Right ventricle myocardium superior (tissue), 1 donor: ENCODE results near the gene AOC1. TPM values are rescaled to one million over a fixed set of nuclear protein-coding genes. Genes with fewer than 3 reads are reported as not detected.

ENCODE experiments used
- ATAC-seq: fragments of 200-7000 bp; cut with Tn5 transposase; one replicate; pipeline ENCODE4 v1.9.1; 2020; ENCODE audit warnings: mild to moderate bottlenecking; ENCODE audit not compliant: poor library complexity
- DNase-seq: peaks from one replicate; pipeline ENCODE4 v3.0.0-alpha.2; 2020
- intact Hi-C: fragments of 100-400 bp; cut with DNase I; formaldehyde crosslinking; loops from one replicate; pipeline ENCODE4 v1.11.2; 2022
- total RNA-seq: library from RNA; stranded (reverse); fragmentation: NEBNext Ultra II Directional; extraction: Animal tissue kit (Norgen Biotek cat#: 25700); gene quantifications from one replicate; pipeline ENCODE4 v1.2.1, GENCODE V29; 2021
- donor health status: DM: no; HTN: yes; CAD: no; lungs with severe emphysema.

AOC1 gene
- total RNA-seq, 1 donor from 2014 or later, result not detected

- intact Hi-C loops, result loop anchor here (5.0 kb wide), 1 partner anchor 100 kb away; no protein-coding TSS in a partner anchor
- peak; percentile 32 for ATAC-seq
- DNase-seq, result no peak
These were observed 25.2 kb downstream of the AOC1 start for GRCh38 chr7:150877536-150877935.

- DNase-seq, result no peak
- no peak for ATAC-seq
- intact Hi-C loops, result loop anchor here (5.0 kb wide), 1 partner anchor 102 kb away; no protein-coding TSS in a partner anchor
These were observed 27.0 kb downstream of the AOC1 start for GRCh38 chr7:150879345-150879744.

DNA sequence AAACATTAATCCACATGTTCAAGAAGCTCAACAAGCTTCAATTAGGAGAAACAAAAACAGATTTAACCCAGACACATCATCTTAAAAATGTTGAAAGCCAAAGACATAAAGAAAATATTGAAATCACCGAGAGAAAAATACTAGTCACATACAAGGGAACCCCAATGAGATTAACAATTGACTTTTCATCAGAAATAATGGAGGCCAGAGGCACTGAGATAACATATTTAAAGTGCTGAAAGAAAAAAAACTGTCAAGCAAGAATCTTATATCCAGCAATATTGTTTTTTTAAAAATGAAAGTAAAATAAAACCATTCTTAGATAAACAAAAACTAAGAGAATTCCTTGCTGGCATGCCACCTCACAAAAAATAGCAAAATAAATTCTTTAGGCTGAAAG is 28.9 kb downstream of the AOC1 start:
- ATAC-seq (no peak), DNase-seq (no peak)
- intact Hi-C loops, result no loop called here

DNA sequence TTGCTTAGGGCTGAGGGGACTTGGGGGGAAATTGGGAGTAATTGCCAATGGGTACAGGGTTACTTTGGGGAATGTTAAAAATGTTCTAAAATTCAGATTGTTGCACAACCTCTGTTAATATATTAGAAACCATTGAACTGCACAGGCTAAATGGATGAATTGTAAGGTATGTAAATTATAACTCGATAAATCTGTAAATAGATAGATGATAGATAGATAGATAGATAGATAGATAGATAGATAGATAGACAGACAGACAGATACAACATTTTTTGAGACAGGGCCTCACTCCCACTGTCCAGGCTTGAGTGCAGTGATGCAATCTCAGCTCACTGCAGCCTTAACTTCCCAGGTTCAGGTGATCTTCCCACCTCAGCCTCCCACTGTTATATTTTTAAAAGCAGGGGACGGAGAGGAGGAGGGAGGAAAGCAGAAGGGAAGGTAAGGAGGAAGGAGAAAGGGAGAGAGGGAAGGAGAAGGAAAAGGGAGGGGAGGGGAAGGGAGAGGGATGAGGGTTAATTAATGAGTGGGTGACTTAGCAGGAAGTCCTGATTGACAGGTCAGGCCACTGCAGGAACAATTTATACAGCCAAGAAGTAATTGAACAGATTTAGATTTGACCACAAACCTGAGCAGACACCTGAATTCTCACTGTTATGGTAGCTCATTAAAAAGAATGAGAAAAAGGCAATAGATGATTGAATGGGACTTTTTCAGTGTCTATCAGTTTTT is 38.7 kb downstream of the AOC1 start:
- DNase-seq, result no peak
- intact Hi-C loops, result no loop called here
- ATAC-seq, result no peak

- no peak for DNase-seq
- intact Hi-C loops, result no loop called here
- ATAC-seq, result no peak
These were observed 39.4 kb downstream of the AOC1 start for GRCh38 chr7:150891740-150892139.

DNA sequence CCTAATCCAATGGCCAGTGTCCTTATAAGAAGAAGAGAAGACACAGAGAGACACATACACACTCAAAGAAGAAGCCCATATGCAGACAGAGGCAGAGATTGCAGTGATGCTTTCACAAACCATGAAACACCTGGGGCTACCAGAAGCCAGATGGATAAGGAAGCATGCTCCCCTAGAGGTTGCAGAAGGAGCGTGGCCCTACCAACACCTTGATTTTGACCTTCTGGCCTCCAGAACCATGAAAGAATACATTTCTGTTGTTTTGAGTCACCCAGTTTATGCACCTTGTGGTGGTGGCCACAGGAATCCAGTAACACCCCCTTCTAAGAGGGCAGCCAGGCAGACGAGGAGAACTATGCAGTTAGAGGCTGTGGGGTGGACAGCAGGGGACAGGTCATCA is 43.5 kb downstream of the AOC1 start:
- intact Hi-C loops, result no loop called here
- no peak for ATAC-seq
- DNase-seq, result no peak

- no peak for DNase-seq
- intact Hi-C loops, result no loop called here
- ATAC-seq, result no peak
These were observed 44.4 kb downstream of the AOC1 start for GRCh38 chr7:150896562-150897209.

GRCh38 chr7:150897502-150898474 is 45.5 kb downstream of the AOC1 start:
- no peak for ATAC-seq
- DNase-seq, result no peak
- intact Hi-C loops, result loop anchor here (2.0 kb wide), 1 partner anchor 91 kb away; no protein-coding TSS in a partner anchor

- DNase-seq, result peak; percentile 90
- peak; percentile 66 for ATAC-seq
- intact Hi-C loops, result loop anchor here (2.0 kb wide), 1 partner anchor 90 kb away; no protein-coding TSS in a partner anchor
These were observed 46.2 kb downstream of the AOC1 start for GRCh38 chr7:150898475-150899011.

DNA sequence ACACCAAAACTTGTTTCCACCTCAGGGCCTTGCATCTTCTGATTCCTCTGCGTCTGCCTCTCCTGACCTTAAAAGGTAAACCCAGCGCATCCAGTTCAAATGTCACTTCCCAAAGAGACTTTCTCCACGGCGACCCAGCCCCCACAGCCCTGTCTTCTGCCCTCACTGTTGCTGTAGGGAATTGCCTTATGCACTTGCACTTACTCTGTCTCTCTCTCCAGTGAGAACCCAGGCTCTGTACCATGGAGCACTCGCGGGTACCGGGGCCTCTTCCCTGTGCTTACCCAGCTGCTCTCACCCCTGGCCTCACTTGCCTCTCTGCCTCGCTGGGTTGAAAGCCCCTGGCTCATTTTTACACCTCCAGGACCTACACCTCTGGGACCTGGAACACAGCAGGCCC is 48.4 kb downstream of the AOC1 start:
- no peak for DNase-seq
- intact Hi-C loops, result loop anchor here (5.0 kb wide), 1 partner anchor 57 kb away; no protein-coding TSS in a partner anchor
- no peak for ATAC-seq

- ATAC-seq, result peak; percentile 40
- no peak for DNase-seq
- intact Hi-C loops, result loop anchor here (5.0 kb wide), 1 partner anchor 56 kb away; no protein-coding TSS in a partner anchor
These were observed 49.1 kb downstream of the AOC1 start for GRCh38 chr7:150901160-150902035.

GRCh38 chr7:150902078-150903033 is 50.0 kb downstream of the AOC1 start:
- peak; percentile 37 for ATAC-seq
- intact Hi-C loops, result loop anchor here (5.0 kb wide), 1 partner anchor 55 kb away; no protein-coding TSS in a partner anchor

DNA sequence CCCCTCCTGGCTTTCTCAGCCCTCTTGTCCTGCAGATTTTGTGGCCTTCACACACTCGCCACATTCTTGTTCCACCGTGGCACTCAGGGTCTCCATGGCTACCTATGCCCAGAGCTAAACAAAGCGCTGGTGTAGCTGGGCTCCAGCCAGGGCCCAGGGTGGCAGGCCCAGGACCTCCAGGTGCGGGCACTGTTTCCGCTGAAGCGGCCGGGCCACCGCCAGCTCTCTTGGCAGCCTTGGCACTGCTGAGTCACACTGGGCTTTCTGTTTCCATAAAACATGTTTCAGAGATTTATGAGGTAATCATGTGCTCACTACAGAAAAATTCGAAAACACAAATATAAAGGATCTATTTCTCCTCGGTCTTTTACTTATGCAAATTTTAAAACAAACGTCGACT is 51.3 kb downstream of the AOC1 start:
- intact Hi-C loops, result loop anchor here (5.0 kb wide), 1 partner anchor 54 kb away; no protein-coding TSS in a partner anchor
- DNase-seq, result peak; percentile 85
- peak; percentile 94 for ATAC-seq

More at GRCh38 chr7:150902078-150903033, 50.0 kb downstream of the AOC1 start:
- no peak for DNase-seq

DNA sequence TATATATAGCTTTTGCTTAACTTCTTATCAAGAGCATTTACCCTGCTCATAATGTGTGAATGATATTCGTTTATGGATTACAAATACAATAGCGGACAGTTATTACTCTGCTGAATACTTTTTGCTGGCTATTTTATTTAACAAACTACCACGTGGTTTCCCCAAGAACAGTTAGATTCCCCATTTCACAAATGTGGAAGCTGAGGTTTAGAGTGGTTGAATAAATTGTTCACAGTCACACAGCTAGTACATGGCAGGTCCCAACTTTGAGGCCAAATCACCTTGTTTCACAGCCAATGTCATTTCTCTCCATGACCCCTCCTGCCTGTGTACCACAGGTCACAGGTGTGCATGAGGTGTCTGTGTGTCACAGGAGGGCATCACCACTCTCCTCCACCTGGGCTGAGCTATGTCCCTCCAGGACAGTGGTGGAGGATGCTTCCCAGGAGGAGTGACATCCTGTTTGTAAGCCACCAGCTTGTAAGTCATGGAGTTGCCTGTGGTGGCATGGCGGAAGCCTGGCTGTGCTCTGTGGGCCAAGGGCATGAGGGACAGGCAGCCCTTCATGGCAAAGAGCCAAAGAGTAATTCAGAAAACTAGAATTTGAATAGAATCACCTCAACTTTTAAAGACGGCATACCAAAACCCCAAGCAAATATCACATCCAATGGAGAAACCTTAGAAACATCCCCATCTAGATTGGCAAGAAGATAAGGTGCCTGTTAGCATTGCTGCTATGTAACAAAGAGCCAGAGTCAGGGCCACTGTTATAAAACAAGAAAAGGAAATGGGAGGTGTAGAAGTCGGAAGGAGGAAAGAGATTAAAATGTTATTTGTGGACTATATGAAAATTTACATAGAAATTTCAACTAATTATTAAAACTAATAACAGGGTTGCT is 51.9 kb downstream of the AOC1 start:
- intact Hi-C loops, result loop anchor here (5.0 kb wide), 1 partner anchor 53 kb away; no protein-coding TSS in a partner anchor
- no peak for DNase-seq
- peak; percentile 19 for ATAC-seq

- ATAC-seq (no peak), DNase-seq (no peak)
- intact Hi-C loops, result no loop called here
These were observed 55.9 kb downstream of the AOC1 start for GRCh38 chr7:150908173-150908572.
